Measurements from ENCODE around the gene TEX11. TPM values are rescaled to one million over a fixed set of nuclear protein-coding genes. Genes with fewer than 3 reads are reported as not detected.
A peak's percentile ranks its signal among the peaks of the same experiment; 100 is the strongest.
"Not testable (repeated sequence)": the region's sequence is repeated elsewhere in the genome, so short reads cannot be mapped to it uniquely, and the experiment has no call there.

The TEX11 gene
- total RNA-seq, 4 donors from 2014 or later = not detected

DNA sequence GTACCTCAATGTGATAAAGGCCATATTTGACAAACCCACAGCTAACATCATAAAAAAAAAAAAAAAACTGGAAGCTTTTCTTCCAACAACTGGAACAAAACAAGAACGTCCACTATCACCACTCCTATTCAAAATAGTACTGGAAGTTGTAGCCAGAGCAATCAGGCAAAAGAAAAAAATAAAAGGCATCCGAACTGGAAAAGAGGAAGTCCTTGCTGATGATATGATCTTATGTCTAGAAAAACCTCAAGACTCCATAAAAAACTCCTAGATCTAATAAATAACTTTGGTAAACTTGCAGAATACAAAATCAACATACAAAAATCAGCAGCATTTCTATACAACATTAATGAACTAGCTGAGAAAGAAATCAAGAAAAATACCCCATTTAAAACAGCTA, 134.3 kb downstream of the TEX11 start:
- Histone ChIP-seq H3K27ac (no peak overlapping the region), H3K9me3 (no peaks in the 10 kb centered on the region)

DNA sequence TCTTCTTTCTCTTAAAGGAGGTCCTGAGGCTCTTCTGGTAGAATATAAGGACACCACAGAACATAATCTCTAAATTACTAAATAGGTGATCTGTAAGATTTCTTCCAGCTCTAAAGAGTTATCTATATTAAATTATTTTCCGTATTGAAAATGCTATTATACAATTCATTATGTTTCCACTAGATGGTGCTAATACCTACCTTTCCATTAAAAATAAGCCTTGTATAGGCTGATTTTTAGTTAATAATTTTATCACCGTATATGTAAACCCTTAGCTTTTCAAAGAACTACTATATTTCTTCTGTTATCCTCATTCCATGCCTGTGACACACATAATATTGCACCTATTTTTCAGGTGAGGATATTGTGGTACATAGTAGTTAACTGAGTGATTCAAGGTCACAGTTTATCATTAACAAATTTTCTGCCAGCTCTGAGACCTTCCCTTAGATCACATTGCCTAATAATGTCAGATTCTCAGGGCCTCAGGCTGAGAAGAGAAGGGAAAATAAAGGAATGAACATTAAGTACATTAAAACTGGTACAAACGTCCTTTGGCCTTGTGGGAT, 138.8 kb downstream of the TEX11 start:
- no peak overlapping the region for H3K4me3 ChIP-seq
- H3K27me3 ChIP-seq = no peaks in the 10 kb centered on the region
- no peaks in the 10 kb centered on the region for H3K4me1 ChIP-seq
- no peak for DNase-seq
- no peaks in the 10 kb centered on the region for H3K9me3 ChIP-seq
- H3K36me3 ChIP-seq = no peaks in the 10 kb centered on the region
- no peak overlapping the region for H3K27ac ChIP-seq
- TF ChIP-seq CTCF (IDR thresholded peaks at IDR 0.05) = peak in 5 of 6 experiments; percentile 6 to 41 (median 31)
- no peak for TF ChIP-seq POLR2A (IDR thresholded peaks at IDR 0.05)

More for the DNA sequence above, 134.3 kb downstream of the TEX11 start:
- TF ChIP-seq POLR2A (IDR thresholded peaks at IDR 0.05) = no peak
- TF ChIP-seq CTCF (IDR thresholded peaks at IDR 0.05) = no peak
- DNase-seq = no peak
- Histone ChIP-seq H3K4me1 (no peaks in the 10 kb centered on the region), H3K27me3 (no peaks in the 10 kb centered on the region), H3K36me3 (no peaks in the 10 kb centered on the region), H3K4me3 (no peak overlapping the region)

- Histone ChIP-seq H3K4me3 (no peak overlapping the region), H3K9me3 (no peaks in the 10 kb centered on the region), H3K36me3 (no peaks in the 10 kb centered on the region), H3K27ac (no peak overlapping the region), H3K4me1 (no peaks in the 10 kb centered on the region), H3K27me3 (no peaks in the 10 kb centered on the region)
- TF ChIP-seq CTCF (IDR thresholded peaks at IDR 0.05) = no peak
- no peak for TF ChIP-seq POLR2A (IDR thresholded peaks at IDR 0.05)
- DNase-seq = no peak
Observed at GRCh38 chrX:70762285-70762684, 146.2 kb downstream of the TEX11 start.

DNA sequence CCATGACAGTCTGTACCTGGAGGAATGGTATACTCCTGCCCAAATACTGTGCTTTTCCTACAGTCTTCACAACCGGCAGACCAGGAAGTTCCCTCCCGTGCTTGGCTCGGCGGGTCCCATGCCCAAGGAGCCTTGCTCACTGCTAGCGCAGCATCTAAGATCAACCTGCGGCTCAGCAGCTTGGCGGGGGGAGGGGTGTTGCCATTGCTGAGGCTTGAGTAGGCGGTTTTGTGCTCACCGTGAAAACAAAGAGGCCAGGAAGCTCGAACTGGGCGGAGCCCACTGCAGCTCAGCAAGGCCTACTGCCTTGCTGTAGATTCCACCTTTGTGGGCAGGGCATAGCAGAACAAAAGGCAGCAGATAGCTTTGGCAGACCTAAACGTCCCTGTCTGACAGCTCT, 152.7 kb downstream of the TEX11 start:
- Histone ChIP-seq H3K4me3 (no peak overlapping the region), H3K36me3 (no peaks in the 10 kb centered on the region), H3K4me1 (no peaks in the 10 kb centered on the region), H3K9me3 (no peaks in the 10 kb centered on the region), H3K27ac (no peak overlapping the region), H3K27me3 (no peaks in the 10 kb centered on the region)
- TF ChIP-seq POLR2A (IDR thresholded peaks at IDR 0.05) (no peak), CTCF (IDR thresholded peaks at IDR 0.05) (no peak)
- peak in 1 of 3 donors; percentile 49 for DNase-seq

DNA sequence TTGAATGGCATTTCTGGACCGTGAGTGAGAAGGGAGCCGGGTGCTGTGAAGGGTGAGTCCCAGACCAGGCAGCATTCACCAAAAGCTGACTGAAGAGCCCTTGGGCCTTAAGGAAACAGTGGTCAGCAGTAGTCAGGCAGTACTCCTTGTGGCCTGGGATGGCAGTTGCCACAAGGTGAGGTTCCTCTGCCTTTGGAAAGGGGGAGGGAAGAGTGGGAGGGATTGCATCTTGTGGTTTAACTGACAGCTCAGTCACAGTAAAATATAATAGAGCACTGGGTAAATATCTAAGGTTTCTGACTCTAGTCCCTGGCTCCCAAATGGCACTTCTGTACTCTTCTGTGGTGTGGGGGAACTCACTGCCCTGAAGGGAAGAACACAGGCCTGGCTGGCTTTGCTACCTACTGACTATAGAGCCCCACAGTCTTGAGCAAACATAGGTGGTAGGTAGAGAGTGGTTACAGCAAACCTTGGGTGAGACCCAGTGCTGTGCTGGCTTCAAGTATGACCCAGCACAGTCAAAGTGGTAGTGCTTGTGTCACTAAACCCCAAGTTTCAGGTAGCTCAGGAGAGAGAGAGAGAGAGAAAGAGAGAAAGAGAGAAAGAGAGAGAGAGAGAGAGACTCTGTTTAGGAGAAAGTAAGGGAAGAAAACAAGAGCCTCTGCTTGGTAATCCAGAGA, 154.2 kb downstream of the TEX11 start:
- no peaks in the 10 kb centered on the region for H3K9me3 ChIP-seq
- H3K27ac ChIP-seq = no peak overlapping the region
- no peaks in the 10 kb centered on the region for H3K4me1 ChIP-seq
- no peak for DNase-seq
- no peak overlapping the region for H3K4me3 ChIP-seq
- H3K36me3 ChIP-seq = no peaks in the 10 kb centered on the region
- H3K27me3 ChIP-seq = no peaks in the 10 kb centered on the region
- TF ChIP-seq CTCF (IDR thresholded peaks at IDR 0.05) (no peak), POLR2A (IDR thresholded peaks at IDR 0.05) (no peak)

DNA sequence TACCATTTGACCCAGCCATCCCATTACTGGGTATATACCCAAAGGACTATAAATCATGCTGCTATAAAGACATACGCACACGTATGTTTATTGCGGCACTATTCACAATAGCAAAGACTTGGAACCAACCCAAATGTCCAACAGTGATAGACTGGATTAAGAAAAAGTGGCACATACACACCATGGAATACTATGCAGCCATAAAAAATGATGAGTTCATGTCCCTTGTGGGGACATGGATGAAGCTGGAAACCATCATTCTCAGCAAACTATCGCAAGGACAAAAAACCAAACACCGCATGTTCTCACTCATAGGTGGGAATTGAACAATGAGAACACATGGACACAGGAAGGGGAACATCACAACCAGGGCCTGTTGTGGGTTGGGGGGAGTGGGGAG, 174.7 kb downstream of the TEX11 start:
- H3K4me1 ChIP-seq, DNase-seq, H3K4me3 ChIP-seq, H3K27me3 ChIP-seq, H3K36me3 ChIP-seq, H3K27ac ChIP-seq, H3K9me3 ChIP-seq: not testable (repeated sequence)

- H3K27ac ChIP-seq, H3K36me3 ChIP-seq, H3K27me3 ChIP-seq, H3K4me3 ChIP-seq, H3K9me3 ChIP-seq, H3K4me1 ChIP-seq, DNase-seq: not testable (repeated sequence)
Observed at GRCh38 chrX:70727961-70728360, 180.6 kb downstream of the TEX11 start.

All from Peyer's patch (tissue), 4 donors.